Measurements from ENCODE around the gene DCC.

DNA sequence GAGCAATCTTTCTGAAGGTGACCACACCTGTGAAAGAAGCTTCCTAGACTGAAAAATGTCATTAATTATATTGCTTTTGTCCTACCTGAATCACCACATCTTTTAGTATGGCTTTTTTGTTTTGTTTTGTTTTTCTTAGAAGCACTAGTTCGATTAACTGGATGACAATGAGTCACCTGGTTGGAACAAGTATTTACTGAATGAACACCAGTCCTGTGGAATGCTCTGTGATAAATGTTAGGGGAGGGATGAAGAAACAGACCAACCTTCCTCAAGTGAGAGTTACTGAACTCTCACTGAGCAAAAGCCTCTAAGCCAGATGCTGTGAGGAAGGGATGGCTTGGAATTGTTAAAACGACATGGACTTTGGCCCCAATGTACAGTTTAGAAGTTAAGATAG, 26.8 kb upstream of the DCC start:
- TF ChIP-seq CTCF (conservative IDR thresholded peaks at IDR 0.05 in 1 of 2, IDR thresholded peaks at IDR 0.05 in 1 of 2; ENCODE audit: low read depth in 1 of 2, low read length in 2 of 2) (no peak), EZH2 (IDR thresholded peaks at IDR 0.05; ENCODE audit: low read length, missing control alignments) (no peak)

Measured in fibroblast of lung (primary cell).